GM03348 (cell line): ENCODE results near the gene PLEKHG2.
"Not testable (repeated sequence)": the region's sequence is repeated elsewhere in the genome, so short reads cannot be mapped to it uniquely, and the experiment has no call there.

Experiments
- DNase-seq: peaks from one replicate; pipeline ENCODE4 v3.0.0; 2012; ENCODE audit warnings: low spot score

Gene PLEKHG2, protein sequence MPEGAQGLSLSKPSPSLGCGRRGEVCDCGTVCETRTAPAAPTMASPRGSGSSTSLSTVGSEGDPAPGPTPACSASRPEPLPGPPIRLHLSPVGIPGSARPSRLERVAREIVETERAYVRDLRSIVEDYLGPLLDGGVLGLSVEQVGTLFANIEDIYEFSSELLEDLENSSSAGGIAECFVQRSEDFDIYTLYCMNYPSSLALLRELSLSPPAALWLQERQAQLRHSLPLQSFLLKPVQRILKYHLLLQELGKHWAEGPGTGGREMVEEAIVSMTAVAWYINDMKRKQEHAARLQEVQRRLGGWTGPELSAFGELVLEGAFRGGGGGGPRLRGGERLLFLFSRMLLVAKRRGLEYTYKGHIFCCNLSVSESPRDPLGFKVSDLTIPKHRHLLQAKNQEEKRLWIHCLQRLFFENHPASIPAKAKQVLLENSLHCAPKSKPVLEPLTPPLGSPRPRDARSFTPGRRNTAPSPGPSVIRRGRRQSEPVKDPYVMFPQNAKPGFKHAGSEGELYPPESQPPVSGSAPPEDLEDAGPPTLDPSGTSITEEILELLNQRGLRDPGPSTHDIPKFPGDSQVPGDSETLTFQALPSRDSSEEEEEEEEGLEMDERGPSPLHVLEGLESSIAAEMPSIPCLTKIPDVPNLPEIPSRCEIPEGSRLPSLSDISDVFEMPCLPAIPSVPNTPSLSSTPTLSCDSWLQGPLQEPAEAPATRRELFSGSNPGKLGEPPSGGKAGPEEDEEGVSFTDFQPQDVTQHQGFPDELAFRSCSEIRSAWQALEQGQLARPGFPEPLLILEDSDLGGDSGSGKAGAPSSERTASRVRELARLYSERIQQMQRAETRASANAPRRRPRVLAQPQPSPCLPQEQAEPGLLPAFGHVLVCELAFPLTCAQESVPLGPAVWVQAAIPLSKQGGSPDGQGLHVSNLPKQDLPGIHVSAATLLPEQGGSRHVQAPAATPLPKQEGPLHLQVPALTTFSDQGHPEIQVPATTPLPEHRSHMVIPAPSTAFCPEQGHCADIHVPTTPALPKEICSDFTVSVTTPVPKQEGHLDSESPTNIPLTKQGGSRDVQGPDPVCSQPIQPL (N-terminal part only)

DNA sequence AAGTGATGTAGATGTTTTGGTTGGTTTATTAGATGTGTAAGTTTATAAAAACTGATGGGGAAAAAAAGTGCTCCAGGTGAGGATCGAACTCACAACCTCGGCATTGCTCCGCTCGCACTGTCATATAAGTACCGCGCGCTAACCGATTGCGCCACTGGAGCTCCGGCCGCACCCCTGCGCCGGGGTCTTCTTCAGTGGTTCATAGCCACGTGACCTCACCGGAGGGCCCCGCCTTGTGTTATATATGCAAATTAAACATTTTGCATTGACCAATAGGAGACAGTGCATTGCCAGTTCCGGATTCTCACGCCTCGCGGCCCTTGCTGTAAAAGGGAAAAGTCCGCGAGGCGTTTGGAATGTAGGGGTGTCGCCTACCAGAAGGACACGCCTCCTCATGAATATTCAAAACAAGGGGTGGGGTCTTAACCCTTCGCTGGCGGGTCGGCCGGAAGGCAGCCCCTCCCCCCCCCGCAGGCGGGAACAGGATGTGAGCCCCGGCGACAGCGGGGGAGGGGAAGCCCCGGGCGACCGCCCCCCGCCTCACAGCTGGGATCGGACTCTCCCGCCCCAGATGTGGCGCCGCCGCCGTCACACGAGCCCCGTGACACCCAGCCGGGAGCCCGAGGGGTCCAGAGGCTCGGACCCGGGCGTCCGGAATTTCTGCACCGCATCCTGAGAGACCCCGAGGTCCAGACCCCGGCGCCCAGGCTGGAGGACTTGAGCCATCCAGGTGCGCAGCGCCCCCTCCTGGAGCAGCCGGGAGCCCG, at the start of gene PLEKHG2:
TSS of gene PLEKHG2 (plus strand) at position 570 of the 767 bp plus-strand sequence. CDS start 1,418 bp downstream, outside the sequence.
- peak; percentile 95 for DNase-seq

DNA sequence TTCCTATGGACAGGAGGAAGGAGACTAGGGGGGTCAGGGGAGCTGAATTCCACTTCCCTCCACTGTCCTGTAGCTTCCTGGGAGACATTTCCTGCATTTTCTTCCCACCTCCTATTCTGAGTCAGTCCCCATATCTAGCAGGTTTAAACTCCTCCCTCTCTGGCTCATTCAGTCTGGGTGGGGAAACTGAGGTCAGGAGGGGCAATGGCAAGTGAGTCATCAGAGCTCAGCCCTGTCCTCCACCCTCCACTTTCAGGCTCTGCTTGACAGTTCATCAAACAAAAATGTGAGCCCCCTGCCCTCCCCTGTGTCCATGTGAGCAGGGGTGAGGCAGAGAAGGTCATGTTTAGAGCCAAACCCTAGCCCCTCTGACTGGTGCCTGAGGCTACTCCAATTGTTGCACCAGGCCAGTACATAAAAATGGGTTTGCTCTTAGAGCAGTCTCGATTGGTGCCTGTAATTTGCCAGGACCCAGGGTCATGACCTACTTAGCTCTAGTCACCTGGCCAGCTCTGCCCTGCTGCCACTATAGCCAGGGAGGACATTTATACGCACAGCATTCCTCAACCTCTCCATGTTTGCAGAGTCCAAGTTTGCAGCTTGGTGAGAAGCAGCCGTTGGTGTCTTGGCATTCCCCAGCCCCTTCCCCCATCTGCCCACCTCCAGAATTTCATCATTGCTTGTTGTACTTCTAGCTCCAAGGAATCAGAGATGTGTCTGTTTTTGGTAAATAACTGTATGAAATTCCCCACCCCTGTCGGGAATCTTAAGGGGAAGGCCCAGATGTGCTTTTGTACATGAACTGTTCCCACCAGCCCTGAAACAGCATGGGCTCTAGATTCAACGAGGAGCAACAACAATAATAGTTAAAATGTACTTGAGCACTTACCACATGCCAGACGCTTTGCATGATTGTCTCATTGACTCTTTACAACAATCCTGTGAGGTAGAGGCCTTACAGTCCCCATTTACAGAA, 49.5 kb upstream of the PLEKHG2 start:
- DNase-seq, result peak; percentile 63

DNA sequence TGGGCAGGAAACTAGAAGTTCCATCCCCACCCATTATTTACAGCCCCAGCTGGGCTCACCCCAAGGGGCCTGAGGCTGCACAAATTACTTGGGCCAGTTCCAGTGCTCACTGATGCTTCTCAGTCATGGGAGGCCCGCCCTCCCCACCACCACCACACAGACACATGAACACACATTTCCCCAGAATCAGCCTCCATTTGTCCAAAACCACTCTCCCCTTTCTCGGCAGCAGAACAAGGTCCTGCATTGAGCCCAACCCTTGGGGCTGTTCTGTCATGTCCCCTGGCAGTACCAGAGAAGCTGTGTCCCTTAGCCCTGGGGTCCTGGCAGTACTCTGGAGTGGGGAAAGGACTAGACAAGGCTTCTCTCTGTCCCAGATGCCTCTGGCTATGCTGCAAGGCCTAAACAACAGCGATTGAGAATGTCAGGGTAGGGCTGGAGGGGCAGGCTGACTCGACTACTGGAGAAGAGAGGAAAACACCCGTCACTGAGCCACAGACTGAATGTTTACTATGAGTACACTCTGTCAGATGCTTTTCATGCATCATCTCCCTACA, 48.5 kb upstream of the PLEKHG2 start:
- peak; percentile 64 for DNase-seq

DNA sequence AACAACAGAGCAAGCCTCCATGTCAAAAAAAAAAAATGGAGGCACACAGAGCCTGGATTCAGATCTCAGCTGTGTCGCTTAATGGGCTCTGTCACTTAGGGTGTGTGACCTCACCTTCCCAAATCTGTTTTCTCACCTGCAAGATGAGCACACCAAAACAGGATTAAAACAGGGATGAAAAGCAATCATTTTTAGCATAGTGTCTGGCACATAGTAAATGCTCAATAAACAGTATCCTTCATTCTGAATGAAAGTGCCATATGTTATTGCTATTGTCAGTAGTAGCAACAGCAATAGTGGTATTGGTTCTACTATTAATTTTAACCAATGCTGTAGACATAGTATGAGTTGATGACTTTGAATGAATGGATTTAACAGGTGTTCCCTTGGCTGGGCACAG, 46.9 kb upstream of the PLEKHG2 start:
- no peak for DNase-seq

DNA sequence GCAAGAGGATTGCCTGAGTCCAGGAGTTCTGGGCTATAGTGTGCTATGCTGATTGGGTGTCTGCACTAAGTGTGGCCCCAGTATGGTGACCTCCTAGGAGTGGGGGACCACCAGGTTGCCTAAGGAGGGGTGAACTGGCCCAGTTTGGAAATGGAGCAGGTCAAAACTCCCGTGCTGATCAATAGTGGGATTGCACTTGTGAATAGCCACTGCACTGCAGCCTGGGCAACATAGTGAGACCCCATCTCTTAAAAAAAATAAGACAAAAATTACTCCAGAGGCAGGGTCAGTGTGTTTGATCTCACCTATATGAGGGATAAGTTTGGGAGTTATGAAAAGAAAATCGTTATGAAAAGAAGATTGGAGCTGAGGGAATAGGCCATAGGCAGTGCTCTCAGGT, 43.3 kb upstream of the PLEKHG2 start:
- no peak for DNase-seq

DNA sequence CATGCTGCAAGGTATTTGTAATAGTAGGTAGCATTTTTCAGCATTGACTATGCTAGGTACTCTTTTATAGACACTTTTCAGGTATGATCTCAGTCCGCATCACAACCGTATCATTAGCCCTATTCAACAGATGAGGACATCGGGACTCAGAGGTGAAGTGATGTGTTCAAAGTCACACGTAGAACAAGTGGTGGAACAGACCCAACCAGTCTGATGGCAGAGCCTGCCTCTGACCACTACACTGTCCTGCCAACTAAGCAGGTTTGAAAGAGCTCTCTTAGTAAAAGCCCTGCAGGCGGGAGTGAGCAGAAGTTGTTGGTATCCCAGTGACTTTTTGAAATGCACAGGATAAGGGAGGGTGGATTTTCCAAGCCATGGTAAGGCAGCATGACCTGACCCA, 41.7 kb upstream of the PLEKHG2 start:
- DNase-seq, result no peak

DNA sequence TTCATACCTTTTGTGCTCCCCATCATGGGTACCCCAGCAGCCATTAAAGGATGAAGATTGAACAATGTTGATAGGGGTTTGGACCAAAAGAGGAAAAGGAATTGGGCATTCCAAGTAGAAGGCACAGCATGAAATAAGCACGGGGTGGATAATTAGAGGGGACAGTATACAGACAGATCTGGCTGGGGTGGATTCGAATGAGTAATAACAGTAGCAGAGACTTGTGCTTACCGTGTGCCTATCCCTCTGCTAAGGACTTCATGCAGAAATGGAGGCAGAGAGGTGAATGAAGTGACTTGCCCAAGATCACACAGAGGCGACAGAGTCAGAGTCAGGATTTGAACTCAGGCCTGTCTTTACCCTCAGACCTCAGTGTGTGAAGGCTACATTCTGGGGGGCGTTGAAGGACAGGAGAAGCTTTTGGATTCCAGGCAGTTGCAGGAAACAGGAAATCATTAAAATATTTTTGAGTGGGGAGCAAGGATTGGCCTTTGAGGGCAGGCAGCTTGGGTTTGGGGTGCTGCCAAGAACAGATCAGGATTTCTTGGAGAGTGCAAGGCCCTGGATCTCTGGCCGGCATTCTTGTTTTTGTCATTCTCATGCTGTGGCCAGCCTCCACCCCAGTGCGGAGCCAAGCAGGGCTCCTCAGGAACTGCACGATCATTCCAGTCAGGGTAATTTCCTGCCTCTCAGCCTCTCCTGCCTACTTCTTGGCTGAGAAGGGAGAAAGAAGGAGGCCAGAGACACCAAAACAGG, 40.2 kb upstream of the PLEKHG2 start:
- peak; percentile 94 for DNase-seq

DNA sequence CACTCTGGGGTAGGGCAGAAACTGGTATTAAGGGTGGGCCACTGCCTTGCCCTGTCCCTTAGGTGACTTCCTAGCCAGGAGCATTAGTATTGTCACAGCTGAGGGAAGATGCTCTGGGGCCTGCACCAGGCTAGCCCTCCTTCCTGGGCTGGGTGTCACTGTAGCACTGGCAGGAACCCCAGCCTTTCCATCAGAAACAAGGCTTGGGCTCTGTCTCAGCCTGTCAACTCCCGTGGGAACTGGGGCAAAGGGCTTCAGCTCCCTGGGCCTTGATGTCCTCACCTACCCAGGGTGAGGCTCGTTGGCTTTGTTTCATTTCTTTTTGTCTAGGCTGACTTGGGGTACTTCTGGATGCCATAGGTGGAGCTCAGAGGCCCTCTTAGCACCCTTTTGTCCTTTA, 39.5 kb upstream of the PLEKHG2 start:
- peak; percentile 27 for DNase-seq

DNA sequence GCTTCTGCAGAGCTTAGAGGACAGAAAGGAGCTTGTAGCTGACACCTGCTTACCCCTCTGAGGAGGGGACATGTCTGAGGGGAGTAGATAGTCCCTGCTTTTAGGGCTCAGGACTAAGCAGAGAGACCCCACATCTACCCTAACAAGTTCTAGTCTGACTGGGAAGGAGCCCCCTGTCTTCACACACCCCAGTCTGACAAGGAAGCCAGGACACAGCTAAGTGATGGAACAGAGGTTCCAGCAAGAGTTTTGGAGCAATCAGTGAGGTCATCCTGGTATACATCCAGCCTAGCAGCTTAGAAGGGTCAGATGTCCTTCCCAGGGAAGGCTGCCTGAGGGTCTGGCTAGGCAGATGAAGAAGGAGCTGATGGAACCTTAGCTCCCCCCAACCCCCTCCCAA, 36.5 kb upstream of the PLEKHG2 start:
- DNase-seq, result no peak

DNA sequence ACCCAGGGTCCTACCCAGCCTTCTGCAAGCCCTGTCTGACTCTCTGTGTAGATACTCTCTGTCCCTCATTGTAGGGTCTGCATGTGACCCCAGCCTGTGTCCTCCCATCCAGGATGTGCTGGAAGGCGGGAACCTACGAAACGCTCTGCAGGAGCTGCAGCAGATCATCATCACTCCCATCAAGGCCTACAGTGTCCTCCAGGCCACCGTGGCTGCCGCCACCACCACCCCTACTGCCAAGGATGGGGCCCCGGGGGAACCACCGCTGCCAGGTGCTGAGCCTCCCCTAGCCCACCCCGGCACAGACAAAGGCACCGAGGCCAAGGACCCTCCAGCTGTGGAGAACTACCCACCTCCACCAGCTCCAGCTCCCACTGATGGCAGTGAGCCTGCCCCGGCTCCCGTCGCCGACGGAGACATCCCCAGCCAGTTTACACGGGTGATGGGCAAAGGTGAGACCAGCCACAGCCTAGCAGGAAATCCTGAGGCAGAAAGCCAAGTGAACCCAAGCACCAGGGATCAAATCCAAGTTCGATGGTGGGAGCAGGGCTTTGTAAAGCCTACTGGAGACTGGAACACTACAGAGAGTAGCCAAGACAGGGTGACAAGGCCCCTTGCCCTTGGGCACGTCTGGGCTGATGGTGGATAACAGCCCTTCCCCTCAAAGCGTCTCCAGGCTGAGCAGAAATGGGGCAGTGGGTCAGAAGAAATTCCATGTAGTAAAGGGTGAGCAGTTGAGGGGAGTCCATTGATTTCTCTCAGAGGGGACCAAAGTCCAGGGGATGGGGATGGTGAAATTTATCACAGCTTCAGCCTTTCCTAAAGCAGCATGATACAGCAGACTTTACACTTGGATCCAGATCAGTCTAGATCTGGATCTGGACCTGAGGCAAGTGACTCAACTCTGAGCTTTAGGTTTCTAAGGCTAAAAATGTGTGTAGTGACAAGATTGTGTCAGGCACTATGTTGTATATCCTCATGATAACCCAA, 34.8 kb upstream of the PLEKHG2 start:
- no peak for DNase-seq

DNA sequence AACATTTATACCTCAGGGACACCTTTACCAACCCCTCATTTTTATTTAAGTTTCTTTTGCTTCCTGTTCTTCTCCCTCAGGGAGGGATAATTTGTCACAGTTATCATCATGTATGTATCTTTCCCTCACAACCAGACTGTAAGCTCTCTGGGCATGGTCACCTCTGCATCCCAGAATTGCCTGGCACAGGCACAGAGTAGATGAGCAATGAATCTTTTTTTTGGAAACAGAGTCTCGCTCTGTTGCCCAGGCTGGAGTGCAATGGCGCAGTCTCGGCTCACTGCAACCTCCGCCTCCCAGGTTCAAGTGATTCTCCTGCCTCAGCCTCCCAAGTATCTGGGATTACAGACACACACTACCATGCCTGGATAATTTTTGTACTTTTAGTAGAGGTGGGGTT, 33.1 kb upstream of the PLEKHG2 start:
- not testable (repeated sequence) for DNase-seq

DNA sequence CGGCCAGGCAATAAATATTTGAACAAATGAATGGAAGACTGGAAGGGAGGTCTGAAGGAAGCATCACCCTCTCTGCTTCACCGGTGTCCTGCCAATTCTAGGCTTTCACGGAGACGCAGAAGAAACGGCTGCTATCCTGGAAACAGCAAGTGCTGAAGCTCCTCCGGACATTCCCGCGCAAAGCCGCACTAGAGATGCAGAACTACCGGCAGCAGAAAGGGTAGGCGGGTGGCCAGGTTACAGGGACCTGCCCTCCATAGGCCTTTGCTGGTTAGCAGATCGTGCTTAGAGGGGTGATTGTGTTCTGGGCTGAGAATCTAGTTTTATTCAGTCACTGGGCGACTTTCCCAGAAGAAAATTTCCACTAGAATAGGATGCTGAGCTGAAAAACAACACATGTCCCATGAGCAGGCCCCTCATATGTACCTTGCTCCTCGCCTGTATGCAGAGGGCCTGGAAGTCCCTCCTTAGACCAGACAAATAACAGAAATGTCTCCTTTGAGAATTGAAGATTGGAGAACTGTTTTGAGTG, 32.5 kb upstream of the PLEKHG2 start:
- no peak for DNase-seq

DNA sequence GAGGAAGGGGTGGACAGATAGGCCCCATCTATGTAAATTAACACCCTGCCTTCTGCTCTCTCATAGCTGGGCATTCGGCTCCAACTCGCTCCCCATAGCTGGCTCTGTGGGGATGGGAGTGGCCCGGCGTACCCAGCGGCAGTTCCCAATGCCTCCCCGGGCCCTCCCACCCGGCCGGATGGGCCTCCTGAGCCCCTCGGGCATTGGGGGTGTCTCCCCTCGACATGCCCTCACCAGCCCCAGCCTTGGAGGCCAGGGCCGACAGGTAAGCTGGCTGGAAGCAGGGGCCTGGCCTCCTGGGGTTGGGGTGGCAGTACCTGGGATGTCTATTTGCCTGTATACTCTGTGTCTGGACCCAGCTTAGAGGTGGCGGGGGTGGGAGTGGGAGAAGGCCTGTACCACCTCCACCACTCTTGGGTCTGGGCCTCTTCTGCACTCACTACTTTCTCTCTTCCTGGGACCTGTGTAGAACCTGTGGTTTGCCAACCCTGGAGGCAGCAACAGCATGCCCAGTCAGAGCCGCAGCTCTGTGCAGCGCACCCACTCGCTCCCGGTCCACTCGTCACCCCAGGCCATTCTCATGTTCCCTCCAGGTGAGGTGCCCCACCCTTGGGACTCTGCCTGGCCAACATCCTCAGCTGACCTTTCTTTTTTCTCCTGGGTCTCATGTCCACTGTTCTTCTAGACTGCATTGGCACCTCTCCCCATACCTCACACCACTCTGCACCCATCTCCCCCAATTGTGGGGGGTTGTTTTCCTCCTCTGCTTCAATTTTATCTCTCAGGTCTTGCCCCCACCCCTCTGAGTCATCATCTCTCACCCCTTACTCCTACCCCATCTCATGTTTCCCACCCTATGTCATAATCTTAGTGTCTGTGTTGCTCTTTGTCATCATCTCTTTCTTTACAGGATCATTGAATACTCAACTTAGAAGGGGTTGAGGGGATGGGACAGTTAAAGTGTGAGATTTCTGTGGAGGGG, 31.7 kb upstream of the PLEKHG2 start:
- DNase-seq, result no peak

DNA sequence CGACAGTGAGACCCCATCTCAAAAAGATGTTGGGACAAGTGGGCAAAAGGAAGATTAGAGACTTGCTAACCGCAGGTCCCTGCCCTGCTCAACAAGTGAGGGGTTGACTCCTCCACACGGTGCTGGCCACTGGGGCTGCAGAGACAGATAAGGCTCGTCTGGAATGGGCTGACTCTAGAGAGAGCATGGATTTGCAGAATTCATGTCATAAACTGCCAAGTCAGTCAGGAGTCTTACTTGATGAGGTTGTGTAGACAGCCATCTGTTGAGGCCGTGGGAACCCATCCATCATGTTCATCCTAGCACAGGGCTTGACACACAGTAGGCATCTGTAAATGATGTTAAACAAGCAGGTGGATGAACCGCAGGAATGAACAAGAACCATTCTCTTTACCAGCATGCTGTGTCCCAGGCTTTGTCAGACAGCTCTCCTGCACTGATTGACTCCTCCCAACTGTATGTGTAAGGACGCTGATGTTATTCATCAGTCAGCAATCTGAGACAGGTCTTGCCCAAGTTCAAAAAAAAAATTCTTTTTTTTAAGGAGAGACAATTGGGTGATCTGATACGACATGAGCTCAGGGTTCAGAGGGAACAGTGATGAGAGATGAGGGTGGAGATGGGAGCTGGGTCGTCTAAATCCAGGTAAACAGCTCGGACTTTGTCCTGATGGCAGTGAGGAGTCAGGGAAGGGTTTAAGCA, 30.4 kb upstream of the PLEKHG2 start:
- no peak for DNase-seq

DNA sequence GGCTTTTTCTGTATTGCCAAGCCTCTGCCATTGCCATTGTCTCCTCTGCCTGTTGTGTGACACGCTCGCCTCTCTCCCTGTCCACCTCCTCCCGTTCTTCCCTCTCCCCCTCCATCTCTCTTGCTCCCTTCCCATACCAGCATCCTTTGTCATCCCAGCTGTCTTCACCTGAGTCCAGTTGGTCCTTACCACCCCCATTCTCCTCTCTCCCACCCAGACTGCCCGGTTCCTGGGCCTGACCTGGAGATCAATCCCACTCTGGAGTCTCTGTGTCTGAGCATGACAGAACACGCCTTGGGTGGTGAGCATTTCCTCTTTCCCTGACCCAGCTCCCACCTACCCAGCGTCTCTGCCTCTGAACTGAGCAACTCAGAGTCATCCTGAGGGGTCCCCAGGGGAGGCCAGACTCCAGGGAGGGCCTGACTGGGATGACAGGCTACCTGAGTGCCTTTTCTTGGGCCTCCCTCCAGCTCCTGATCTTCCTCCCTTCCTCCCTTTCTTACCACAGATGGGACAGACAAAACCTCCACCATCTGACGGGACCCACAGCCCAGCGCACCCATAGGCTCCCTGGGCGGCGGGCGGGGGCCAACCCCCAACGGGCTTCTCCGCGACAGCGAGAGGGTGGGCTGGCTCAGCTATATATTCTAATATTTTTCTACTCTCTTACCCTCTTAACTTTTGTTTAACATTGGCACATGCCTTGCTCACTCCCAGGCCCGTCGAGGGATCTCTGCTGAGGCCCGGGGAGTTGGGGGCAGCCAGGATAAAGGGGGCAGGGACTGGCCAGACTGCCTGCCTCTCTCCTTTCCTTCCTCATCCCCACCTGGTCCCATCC, 29.3 kb upstream of the PLEKHG2 start:
- no peak for DNase-seq
